NT2/D1 (cell line): ENCODE measurements around the gene M1AP.
A peak's percentile ranks its signal among the peaks of the same experiment; 100 is the strongest.

Experiments used
- DNase-seq: peaks from one replicate; pipeline ENCODE4 v3.0.0-alpha.2; 2011; ENCODE audit warnings: low read depth, low spot score
- H3K27me3 ChIP-seq: 2 replicates; pipeline ENCODE4 v1.6.0; 2011; ENCODE audit warnings: mild to moderate bottlenecking; ENCODE audit not compliant: insufficient read length, insufficient read depth
- H3K36me3 ChIP-seq: 2 replicates; pipeline ENCODE4 v1.6.1; 2011; ENCODE audit warnings: mild to moderate bottlenecking, low read length, mixed read lengths; ENCODE audit not compliant: insufficient read depth, insufficient read length
- H3K4me1 ChIP-seq: 2 replicates; pipeline ENCODE4 v1.5.1; 2011; ENCODE audit not compliant: insufficient read depth, insufficient read length
- H3K4me3 ChIP-seq: 2 replicates; pipeline ENCODE4 v1.5.1; 2011; ENCODE audit warnings: low read depth; ENCODE audit not compliant: insufficient read length
- H3K9ac ChIP-seq: 2 replicates; pipeline ENCODE4 v1.6.0; 2011; ENCODE audit warnings: low read depth; ENCODE audit not compliant: insufficient read length
- H3K9me3 ChIP-seq: 2 replicates; pipeline ENCODE4 v1.5.1; 2011; ENCODE audit warnings: mild to moderate bottlenecking, low read length; ENCODE audit not compliant: insufficient read depth
- SUZ12 ChIP-seq: IDR thresholded peaks from 2 replicates; pipeline ENCODE4 v1.6.1; 2011; ENCODE audit not compliant: insufficient read length, insufficient read depth; ENCODE audit errors: extremely low read depth
- YY1 ChIP-seq: IDR thresholded peaks from 2 replicates; pipeline ENCODE4 v1.6.1; 2011; ENCODE audit not compliant: insufficient read length, insufficient read depth
- ZNF274 ChIP-seq: IDR thresholded peaks from 2 replicates; pipeline ENCODE4 v1.6.1; 2011; ENCODE audit warnings: mild to moderate bottlenecking, low read depth, low read length

Gene M1AP

DNA sequence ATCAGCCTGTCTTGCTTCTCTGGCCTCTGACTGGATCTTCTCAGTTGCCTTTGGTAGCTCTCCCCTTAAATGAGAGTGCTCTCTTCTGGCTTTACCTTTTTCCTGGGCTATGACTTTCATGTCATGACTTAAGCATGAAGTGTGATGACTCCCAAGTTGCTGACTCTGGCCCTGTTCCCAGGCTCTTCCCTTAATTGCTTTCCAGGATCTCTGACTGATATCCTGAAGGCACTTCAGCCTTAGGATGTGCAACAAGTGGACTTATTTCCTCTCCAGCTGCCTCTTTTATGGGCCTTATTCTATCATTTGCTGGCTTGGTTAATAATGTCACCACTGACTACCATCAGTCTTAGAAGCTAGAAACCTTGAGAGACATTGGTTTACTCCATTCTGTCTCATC lies 23.3 kb upstream of the M1AP start:
- no peak for DNase-seq
- peaks cover 16% of the 10 kb centered on the region for H3K36me3 ChIP-seq
- H3K9me3 ChIP-seq = no peaks in the 10 kb centered on the region
- no peak for TF ChIP-seq SUZ12
- no peak for TF ChIP-seq ZNF274
- TF ChIP-seq YY1 = no peak
- H3K27me3 ChIP-seq = no peaks in the 10 kb centered on the region
- no peak overlapping the region for H3K9ac ChIP-seq
- H3K4me1 ChIP-seq = no peaks in the 10 kb centered on the region
- H3K4me3 ChIP-seq = no peak overlapping the region

DNA sequence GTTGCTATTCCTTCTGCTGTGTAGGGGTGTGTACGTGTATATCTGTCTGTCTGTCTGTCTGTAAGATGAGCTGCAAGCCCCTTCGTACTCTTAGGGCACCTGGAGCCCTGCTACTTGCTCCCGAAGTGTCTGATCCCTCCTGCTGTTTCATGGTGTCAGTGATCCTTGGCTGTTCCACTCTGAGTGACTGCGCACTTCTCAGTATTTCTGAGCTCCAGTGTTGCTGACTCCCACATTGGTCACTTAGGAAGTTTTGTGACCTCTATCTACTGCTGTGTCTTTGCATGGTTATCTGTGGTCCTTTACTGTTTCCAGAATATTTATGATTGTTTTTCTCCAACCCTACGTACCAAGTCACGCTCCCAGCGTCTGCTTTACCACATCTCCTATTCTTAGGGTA lies 22.1 kb upstream of the M1AP start:
- TF ChIP-seq ZNF274 (no peak), SUZ12 (no peak), YY1 (no peak)
- no peak overlapping the region for H3K4me3 ChIP-seq

DNA sequence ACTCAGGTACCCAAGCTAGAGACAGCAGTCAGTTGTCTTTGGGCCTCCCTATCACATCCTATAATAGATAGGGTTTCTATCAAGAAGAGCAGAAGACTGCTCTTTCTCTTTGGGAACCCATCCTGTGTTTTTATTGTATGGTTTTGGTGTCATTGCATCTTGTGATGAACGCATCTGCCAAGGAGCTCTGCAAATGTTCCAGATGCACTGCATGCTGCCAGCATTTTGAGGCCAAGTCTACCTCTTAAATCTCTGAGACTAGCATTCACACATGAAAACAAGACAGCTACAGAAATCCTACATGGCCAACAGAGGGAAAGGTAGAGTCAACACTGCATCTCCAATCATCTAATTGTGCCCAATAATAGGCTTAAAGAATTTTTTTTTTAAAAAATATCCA lies 20.0 kb upstream of the M1AP start:
- TF ChIP-seq SUZ12 = no peak
- no peak overlapping the region for H3K9ac ChIP-seq
- no peak for DNase-seq
- no peaks in the 10 kb centered on the region for H3K36me3 ChIP-seq
- no peaks in the 10 kb centered on the region for H3K4me1 ChIP-seq
- H3K9me3 ChIP-seq = no peaks in the 10 kb centered on the region
- no peaks in the 10 kb centered on the region for H3K27me3 ChIP-seq
- H3K4me3 ChIP-seq = no peak overlapping the region

More for the DNA sequence above, 22.1 kb upstream of the M1AP start:
- no peak for DNase-seq
- Histone ChIP-seq H3K9me3 (no peaks in the 10 kb centered on the region), H3K36me3 (peaks cover 6% of the 10 kb centered on the region), H3K9ac (no peak overlapping the region), H3K27me3 (no peaks in the 10 kb centered on the region), H3K4me1 (no peaks in the 10 kb centered on the region)

DNA sequence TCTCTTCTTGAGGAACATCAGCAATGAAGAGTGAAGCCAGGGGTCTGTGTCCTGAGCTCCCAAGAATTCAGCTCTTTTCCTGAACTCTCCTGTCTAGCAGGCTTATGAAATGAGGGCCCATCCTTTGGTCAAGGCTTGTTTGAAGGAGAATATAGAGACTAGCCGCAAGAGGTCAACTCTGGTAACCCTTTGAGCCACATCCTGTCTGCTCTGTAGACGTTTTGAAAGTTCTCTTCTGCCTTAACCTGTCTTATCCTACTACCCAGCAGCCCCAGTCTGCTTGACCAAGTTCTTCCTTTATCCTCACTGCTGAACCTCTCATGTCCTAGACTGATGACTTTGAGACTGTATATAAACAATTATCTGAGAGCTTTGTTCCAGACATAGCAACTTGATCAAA lies 11.3 kb upstream of the M1AP start:
- no peak for DNase-seq
- H3K36me3 ChIP-seq = peaks cover 4% of the 10 kb centered on the region
- no peak for TF ChIP-seq ZNF274
- H3K27me3 ChIP-seq = peaks cover 14% of the 10 kb centered on the region
- H3K4me3 ChIP-seq = no peak overlapping the region
- no peaks in the 10 kb centered on the region for H3K9me3 ChIP-seq
- H3K4me1 ChIP-seq = no peaks in the 10 kb centered on the region
- no peak overlapping the region for H3K9ac ChIP-seq

DNA sequence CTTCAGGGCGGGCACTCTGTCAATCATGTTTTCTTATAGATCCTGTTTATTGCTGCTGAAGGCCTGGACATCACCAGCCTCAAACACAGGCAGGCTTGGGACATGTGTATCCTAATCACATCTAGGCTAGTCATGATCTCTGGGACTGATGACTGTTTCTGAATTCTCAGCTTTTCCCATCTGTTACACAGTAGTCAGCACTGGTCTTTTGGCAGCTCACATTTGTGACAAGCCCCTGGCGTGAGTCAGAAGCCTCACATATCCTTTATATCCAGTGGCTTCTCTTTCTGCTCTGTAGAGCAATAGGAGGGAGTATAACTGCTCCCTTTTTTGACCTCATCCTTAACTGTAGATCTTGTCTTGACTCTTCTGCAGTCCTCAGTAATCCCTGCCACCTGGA lies 10.4 kb upstream of the M1AP start:
- TF ChIP-seq SUZ12 (no peak), ZNF274 (no peak), YY1 (no peak)
- H3K9ac ChIP-seq = no peak overlapping the region
- peaks cover 4% of the 10 kb centered on the region for H3K36me3 ChIP-seq
- no peak for DNase-seq
- H3K9me3 ChIP-seq = no peaks in the 10 kb centered on the region
- peaks cover 17% of the 10 kb centered on the region for H3K27me3 ChIP-seq
- no peak overlapping the region for H3K4me3 ChIP-seq
- H3K4me1 ChIP-seq = no peaks in the 10 kb centered on the region

DNA sequence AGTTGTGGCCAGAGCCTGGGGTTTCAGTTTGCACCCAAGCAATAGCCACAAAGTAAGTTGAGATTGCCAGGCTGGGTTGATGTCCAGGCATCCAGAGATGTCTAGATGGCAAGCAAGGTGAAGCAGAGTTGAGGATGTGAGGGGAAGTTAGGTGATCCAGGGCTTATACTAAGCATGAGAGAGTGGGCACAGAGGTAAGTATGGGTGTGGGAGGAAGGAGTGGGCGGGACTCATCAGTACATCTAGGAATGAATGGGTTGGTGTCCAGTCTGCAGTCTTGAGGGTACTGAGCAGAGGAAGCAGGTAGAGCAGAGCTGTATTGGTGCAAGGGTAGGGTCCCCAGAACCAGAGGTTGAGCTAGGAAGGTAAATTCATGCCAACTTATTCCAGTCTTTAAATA lies 7.4 kb upstream of the M1AP start:
- no peak overlapping the region for H3K9ac ChIP-seq
- H3K27me3 ChIP-seq = peaks cover 17% of the 10 kb centered on the region
- H3K4me3 ChIP-seq = no peak overlapping the region
- H3K4me1 ChIP-seq = no peaks in the 10 kb centered on the region
- H3K36me3 ChIP-seq = no peaks in the 10 kb centered on the region
- TF ChIP-seq SUZ12 (no peak), ZNF274 (no peak), YY1 (no peak)
- DNase-seq = no peak
- no peaks in the 10 kb centered on the region for H3K9me3 ChIP-seq

DNA sequence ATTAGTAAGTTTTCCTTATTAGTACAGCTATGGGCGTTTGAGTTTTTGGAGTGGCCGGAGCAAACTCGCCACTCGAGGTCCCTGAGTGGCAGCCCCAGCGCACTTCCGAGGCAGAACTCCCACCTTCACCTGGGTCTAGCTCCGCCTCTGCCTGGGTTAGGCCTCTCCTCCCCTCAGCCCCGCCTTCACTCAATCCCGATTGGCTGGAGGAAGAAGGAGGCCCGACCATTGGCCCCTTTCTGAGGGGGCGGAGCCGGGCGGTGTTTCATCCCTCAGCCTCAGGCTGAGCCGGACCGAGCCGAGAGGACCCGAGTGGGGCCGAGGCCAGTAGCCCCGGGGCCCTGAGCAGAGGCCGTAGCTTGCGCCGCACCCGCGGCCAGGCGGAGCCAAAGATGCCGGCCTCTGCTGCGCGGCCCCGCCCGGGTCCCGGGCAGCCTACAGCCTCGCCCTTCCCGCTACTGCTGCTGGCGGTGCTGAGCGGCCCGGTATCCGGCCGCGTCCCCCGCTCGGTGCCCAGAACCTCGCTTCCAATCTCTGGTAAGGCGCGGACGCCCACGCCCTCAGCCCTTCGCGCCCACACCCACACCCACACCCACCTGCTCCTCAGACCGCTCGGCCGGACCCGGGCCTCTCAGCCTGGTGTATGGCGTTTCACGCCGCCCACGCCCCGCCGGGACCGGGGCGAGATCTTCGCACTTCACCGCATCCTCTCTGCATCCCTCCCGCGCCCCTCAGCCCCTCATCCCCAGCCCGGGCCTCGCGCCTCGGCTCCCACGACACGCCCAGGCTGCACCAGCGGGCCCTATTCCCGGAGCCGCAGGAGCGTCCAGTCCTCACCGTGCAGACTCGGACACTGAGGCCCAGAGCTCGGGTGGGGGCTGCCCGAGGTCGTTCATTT lies 6.1 kb upstream of the M1AP start, which contains the start of gene SEMA4F:
Gene SEMA4F, plus strand, starts transcription at position 263 of the 898 bp plus-strand sequence. Its CDS starts 130 bp downstream, at position 393.
- H3K9ac ChIP-seq = peak within 1 kb of the TSS; percentile 76
- H3K36me3 ChIP-seq = no peaks in the 10 kb centered on the region
- peak; percentile 96 for DNase-seq
- H3K4me1 ChIP-seq = no peaks in the 10 kb centered on the region
- TF ChIP-seq SUZ12 (no peak), YY1 (no peak), ZNF274 (no peak)
- peaks cover 17% of the 10 kb centered on the region for H3K27me3 ChIP-seq
- peaks cover 6% of the 10 kb centered on the region for H3K9me3 ChIP-seq
- peak within 1 kb of the TSS; percentile 68 for H3K4me3 ChIP-seq
